Middle frontal gyrus (tissue), 1 donor: Measurements from ENCODE around the gene CTNNBIP1.
"Not testable (repeated sequence)": the region's sequence is repeated elsewhere in the genome, so short reads cannot be mapped to it uniquely, and the experiment has no call there.

Source experiments
- DNase-seq: peaks from one replicate; pipeline ENCODE4 v3.0.0-alpha.2; 2015; ENCODE audit warnings: low spot score; ENCODE audit errors: extremely low spot score

Gene CTNNBIP1

DNA sequence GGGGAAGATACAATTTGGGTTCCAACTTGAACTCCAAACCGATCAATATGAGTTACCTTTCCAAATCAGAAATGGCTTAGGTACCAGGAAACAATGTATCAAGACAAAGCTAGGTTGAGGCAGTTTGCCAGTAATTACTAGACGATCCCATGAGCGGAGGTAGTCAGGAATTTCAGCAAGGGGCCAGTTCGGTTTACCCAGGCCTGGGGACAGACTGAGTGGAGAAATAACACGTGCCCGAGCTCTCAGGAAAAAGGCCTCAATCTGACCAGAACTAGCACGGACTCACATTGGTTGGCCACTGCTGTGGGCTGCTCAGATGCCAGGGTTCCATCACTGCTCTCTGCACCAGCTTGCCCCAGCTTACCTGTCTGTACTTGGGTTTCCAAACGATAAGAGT, 101.6 kb downstream of the CTNNBIP1 start:
- no peak for DNase-seq

DNA sequence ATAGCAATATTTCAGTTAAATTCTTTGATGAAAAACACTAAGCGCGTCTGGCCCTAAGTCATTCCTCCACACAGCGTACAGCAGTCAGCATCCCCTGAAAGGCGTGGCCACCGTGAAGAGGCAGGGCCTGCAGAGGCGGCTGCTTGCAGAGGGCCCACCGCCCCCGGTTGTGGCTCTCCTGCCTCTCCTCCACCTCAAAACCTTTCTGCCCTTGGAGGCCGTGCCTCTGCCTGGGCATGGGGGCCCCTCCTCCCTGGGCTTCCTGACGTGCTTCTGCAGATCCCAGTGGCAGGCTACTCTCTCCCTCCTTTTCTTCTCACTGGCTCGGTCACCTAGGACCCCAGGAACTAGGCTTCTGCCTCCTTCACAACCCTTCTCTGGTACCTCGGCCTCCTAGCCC, 102.5 kb downstream of the CTNNBIP1 start:
- no peak for DNase-seq

DNA sequence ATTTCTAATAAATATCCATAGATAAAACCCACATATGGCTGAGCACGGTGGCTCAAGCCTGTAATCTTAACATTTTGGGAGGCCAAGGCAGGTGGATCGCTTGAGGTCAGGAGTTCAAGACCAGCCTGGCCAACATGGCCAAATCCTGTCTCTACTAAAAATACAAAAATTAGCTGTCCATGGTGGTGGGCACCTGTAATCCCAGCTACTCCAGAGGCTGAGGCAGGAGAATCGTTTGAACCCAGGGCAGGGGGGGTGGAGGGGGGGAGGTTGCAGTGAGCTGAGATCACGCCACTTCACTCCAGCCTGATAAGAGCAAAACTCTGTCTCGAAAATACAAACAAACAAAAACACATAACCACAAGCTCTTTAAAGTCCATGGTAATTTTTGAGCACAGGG, 104.1 kb downstream of the CTNNBIP1 start:
- DNase-seq, result not testable (repeated sequence)

DNA sequence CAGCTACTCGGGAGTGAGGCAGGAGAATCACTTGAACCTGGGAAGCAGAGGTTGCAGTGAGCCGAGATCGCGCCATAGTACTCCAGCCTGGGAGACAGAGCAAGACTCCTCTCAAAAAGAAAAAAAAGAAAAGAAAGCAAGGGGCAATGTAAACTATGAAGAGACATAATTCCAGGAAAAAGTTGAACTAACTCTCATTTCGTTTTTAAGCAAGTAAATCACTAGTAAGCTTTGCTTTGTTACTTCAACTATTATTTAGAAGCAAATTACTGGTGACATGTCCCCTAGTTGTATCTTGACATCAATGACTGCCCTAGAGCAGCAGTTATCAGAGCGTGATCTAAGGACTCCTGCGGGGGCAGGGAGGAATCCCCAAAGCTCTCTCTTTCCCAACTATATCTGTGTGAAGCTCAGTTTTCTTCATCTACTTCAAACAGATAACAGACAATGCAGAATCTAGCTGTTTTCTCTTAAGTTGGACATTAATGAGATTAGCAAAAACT, 105.0 kb downstream of the CTNNBIP1 start:
- DNase-seq, result no peak

DNA sequence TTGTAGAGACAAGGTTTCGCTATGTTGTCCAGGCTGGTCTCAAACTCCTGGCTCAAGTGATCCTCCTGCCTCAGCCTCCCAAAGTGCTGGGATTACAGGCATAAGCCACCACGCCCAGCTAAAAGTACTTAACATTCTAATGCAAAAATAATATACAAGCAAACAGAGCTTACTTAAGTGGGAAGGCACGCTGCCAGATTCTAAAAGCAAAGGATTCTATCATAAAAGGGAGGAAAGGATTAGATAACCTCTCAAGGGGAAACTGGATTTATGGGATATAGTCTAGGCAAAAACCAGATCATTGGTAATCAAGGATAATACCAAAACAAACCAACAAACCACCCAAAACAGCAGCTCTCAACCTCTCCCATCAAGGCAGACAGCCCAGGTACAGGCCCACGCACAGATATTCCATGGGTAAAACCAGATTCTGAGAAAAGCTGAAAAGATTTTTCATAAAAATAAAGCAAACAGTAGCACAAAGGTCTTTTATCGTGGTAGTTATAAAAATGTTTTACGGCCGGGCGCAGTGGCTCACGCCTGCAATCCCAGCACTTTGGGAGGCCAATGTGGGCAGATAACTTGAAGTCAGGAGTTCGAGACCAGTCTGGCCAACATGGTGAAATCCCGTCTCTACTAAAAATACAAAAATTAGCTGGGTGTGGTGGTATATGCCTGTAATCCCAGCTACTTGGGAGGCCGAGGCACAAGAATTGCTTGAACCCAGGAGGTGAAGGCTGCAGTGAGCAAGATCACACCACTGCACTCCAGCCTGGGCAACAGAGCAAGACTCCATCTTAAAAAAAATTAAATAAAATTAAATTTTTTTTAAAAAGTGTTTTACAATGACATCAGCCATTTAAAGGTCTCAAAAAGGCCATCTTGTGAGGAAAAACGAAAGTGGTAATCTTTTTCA, 106.8 kb downstream of the CTNNBIP1 start:
- DNase-seq, result not testable (repeated sequence)

DNA sequence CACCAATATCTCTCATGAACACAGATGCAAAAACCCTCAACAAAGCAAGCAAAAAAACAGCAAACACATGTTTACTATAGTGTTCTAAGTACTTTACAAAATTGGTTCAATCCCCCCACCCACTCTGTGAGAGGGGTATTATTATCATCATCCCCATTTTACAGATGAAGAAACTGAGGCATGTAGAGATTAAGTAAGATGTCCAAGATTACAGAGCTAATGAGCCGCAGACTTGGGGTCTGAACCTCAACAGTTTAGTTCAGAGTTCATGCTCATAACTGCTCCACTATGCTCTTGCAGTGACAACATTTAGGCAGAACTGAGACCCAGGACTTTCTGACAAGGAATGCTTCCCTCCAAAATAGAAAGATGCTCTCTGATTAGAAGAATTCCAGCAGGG, 108.2 kb downstream of the CTNNBIP1 start:
- no peak for DNase-seq
